Activated naive CD4-positive, alpha-beta T cell treated with anti-CD3 and anti-CD28 coated beads, Interleukin-2, amount 10 ng/mL, durations not matched to agents 7 days and 5 days (primary cell): ENCODE results near the gene SAC3D1.

Experiments used
- CTCF ChIA-PET: fragments of 350-600 bp; sonication (Branson Sonifier 250); formaldehyde crosslinking; loops from one replicate; lab custom pipeline; 2021; ENCODE audit warnings: antibody characterized with exemption; lab: Charles Lee
- DNase-seq: peaks from one replicate; pipeline ENCODE4 v3.0.0-alpha.2; 2020
- H3K27ac Mint-ChIP-seq: one replicate; pipeline ENCODE4 v1.8.0; 2021; ENCODE audit warnings: mild to moderate bottlenecking, moderate library complexity, mixed read lengths
- H3K27me3 Mint-ChIP-seq: one replicate; pipeline ENCODE4 v1.8.0; 2021; ENCODE audit warnings: mild to moderate bottlenecking, mixed read lengths
- H3K36me3 Mint-ChIP-seq: one replicate; pipeline ENCODE4 v1.8.0; 2021; ENCODE audit warnings: mixed read lengths
- H3K4me1 Mint-ChIP-seq: one replicate; pipeline ENCODE4 v1.8.0; 2021; ENCODE audit warnings: mixed read lengths
- H3K4me3 Mint-ChIP-seq: one replicate; pipeline ENCODE4 v1.8.0; 2021; ENCODE audit warnings: mild to moderate bottlenecking, moderate library complexity, mixed read lengths
- H3K9me3 Mint-ChIP-seq: one replicate; pipeline ENCODE4 v1.8.0; 2021; ENCODE audit warnings: mixed read lengths

Gene SAC3D1

DNA sequence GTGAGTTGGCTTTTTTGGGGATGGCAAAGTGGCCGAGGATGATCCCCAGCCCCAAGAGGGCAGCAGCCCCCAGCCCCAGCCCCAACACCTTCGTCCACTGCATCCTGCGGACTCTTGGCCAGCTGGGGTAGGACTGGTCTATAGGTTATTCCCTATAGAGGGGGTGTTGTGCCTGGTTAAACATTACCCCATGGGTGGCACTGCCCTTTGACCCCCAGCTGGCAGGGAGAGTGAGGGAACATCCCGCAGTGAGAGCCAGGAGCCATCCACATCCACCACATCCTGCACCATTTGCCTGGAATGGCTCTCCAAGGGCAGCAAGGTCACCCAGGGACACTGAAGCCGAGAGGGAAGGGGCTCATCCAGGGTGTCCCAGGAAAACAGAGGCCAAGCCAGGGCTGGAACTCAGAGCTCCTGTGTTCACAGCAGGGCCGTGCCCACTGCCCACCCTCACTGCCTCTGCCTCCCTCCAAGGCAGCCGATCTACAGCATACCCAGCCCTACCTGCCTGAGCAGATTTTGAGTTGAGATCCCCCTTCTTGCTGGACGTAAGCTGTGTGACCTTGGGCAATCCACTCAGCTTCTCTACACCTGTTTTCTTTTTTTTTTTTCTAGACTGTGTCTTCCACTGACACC lies 17.5 kb downstream of the SAC3D1 start, which contains the start of gene NAALADL1:
NAALADL1 (minus strand) TSS at position 135 of the 636 bp plus-strand sequence; CDS start at position 103, 32 bp downstream.
- Mint-ChIP-seq H3K4me3 (no peak within 1 kb of the TSS), H3K9me3 (no peaks in the 10 kb centered on the region), H3K27me3 (peaks cover 46% of the 10 kb centered on the region), H3K36me3 (no peaks in the 10 kb centered on the region), H3K4me1 (peaks cover 34% of the 10 kb centered on the region), H3K27ac (no peak within 1 kb of the TSS)
- DNase-seq: no peak
- CTCF ChIA-PET: no interaction called here

DNA sequence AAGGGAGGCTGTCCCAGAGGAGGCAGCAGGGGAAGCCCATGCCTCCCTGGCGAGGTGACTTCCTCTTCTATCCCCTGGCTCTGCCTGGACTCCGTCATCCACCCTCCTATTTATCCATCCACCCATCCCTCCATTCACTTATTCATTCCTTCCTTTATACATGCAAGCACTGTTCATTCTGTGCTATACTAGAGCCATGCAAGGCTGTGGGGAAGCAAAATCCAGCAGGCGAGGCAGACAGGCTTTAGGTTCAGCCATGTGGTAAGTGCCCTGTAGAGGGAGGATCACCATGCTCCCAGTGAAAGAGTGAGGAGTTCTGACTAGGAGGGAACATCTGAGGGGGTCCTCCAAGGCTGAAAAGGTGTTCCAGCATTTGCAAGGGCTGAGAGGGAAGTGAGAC lies 18.5 kb downstream of the SAC3D1 start:
- H3K27ac Mint-ChIP-seq: no peak overlapping the region
- peaks cover 36% of the 10 kb centered on the region for H3K27me3 Mint-ChIP-seq
- no peaks in the 10 kb centered on the region for H3K9me3 Mint-ChIP-seq
- H3K4me1 Mint-ChIP-seq: peaks cover 25% of the 10 kb centered on the region
- CTCF ChIA-PET: no interaction called here
- H3K4me3 Mint-ChIP-seq: no peak overlapping the region
- DNase-seq: no peak
- no peaks in the 10 kb centered on the region for H3K36me3 Mint-ChIP-seq

DNA sequence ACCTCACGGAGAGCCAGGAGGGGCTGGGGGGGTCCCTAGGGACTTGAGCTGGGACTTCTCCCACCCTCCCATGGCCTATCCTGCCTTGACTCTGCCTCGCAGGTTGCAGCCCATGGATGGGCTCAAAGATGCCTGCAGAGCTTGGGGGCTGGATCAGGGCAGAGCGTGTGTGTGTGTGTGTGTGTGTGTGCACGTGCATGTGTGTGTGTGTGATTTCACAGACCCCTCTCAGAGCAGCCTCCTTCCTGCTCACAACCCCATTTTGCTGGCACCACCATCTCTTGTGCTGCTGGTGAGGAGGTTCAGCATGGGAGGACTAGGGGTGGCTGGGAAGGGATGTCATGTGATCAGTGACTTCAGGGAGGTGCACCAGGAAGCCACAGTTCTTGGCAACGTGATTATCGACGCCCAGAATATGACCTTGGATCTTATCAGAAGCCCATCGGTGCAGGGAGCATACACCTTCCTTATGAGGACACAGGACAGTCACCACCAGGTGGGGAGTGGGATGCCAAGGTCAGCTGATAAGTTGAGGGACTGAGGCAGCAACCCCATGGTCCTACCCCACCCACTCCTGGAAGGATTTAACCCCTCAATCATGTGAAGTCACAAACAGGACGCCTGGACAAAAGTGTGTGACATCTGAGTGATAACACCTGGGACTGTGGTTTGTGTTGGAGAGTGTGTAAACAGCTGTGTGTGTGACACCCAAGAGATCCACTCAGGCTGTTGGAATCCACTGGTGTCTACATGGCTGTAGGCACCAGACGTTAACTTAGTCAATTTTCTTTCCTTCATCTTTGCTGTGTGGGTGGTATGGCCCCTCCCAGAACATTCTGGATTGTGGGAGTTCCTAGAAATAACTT lies 19.2 kb downstream of the SAC3D1 start:
- H3K4me1 Mint-ChIP-seq: peaks cover 21% of the 10 kb centered on the region
- CTCF ChIA-PET: no interaction called here
- peaks cover 33% of the 10 kb centered on the region for H3K27me3 Mint-ChIP-seq
- H3K36me3 Mint-ChIP-seq: no peaks in the 10 kb centered on the region
- no peak overlapping the region for H3K27ac Mint-ChIP-seq
- no peak overlapping the region for H3K4me3 Mint-ChIP-seq
- DNase-seq: no peak
- no peaks in the 10 kb centered on the region for H3K9me3 Mint-ChIP-seq

DNA sequence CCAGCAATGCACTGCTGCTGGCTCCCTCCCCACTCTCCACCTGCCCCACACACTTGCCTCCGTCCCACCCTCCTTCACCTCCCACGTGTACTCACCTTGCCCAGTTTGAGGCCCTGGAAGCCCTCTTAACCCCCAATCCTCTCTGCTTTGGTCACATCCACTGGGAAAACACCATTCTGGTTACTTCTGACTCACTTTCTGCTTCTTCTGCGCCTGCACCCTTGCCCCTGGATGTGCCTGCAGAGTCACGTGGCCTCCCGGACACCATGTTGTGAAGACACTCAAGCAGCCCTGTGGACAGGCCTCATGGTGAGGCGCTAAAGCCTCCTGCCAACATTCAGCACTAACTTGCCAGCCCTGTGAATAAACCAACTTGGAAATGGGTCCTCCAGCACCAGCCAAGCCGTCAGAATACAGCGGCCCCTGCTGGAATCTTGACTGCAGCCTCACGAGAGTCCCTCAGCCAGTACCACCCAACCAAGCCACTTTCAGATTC lies 20.0 kb downstream of the SAC3D1 start:
- Mint-ChIP-seq H3K27ac (peak overlapping the region; percentile 58), H3K36me3 (no peaks in the 10 kb centered on the region), H3K4me3 (no peak overlapping the region), H3K9me3 (no peaks in the 10 kb centered on the region), H3K27me3 (peaks cover 29% of the 10 kb centered on the region), H3K4me1 (peaks cover 16% of the 10 kb centered on the region)
- CTCF ChIA-PET: no interaction called here
- DNase-seq: peak; percentile 49

DNA sequence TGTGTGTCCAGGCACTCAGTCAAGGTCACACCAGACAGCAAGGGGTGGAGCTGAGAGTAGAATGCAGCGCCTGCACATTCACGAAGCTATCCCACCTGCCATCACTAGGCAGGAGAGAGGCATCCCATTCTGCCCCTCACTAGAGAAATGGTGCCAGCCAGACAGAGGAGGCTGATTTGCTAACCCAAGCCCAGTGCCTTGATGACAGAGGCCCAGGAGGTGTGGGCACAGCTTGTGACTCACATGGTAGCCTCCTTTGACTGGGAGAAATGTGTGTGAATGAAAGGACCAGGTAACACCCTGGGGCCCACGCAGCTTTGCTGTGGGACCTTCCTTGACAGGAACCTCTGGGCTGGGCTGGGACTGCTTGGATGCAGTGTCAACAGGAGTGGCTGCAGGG lies 22.5 kb downstream of the SAC3D1 start:
- Mint-ChIP-seq H3K27me3 (peaks cover 20% of the 10 kb centered on the region), H3K27ac (no peak overlapping the region), H3K4me1 (peaks cover 16% of the 10 kb centered on the region), H3K4me3 (no peak overlapping the region), H3K9me3 (no peaks in the 10 kb centered on the region), H3K36me3 (no peaks in the 10 kb centered on the region)
- no peak for DNase-seq
- CTCF ChIA-PET: interaction anchor here (1.0 to 2.0 kb wide), 2 partner anchors 50 to 251 kb away, joined by 3 to 6 read pairs; partner anchors contain the start of gene ARL2

DNA sequence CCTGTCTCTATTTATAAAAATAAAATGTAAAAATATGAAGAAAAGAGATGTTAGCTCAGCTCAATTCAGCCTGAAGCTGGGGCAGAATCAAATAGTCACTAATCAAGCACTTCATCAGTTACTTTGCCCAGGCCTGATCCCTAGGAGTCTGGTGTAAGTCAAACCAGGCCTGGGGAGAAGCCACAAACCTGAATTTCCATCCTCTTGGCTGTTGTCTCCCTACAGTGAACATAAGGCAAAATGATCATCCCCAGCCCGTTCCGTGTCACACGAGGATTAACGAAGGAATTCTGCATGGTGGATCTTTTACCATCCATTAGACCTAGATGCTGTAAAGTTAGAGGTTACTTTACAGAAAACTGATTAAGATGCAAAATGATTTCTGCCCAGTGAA lies 23.8 kb downstream of the SAC3D1 start:
- no peak overlapping the region for H3K4me3 Mint-ChIP-seq
- CTCF ChIA-PET: interaction anchor here (1.0 kb wide), 1 partner anchor 252 kb away, joined by 3 read pairs; no protein-coding TSS in a partner anchor
- no peak overlapping the region for H3K27ac Mint-ChIP-seq

DNA sequence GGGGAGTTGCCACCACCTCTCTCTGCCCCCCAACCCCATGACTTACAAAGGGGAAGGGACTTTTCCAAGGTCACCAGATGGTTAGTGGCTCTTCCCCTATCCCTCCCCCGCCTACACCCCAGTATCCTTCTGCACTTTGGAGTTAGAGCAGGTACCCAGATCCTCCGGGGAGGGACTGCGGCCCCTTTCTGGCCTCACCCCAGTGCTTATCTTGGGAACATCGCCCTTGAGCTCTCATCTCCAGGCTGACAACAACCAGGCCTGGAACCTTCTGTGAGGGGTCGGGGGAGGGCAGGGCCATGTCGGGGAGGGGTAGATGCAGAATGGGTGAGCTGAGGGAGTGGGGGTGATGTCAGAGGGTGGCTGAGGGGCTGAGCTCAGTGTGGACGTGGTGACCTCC lies 24.8 kb downstream of the SAC3D1 start:
- CTCF ChIA-PET: no interaction called here
- Mint-ChIP-seq H3K36me3 (no peaks in the 10 kb centered on the region), H3K27ac (no peak overlapping the region), H3K4me1 (peaks cover 5% of the 10 kb centered on the region), H3K27me3 (peaks cover 8% of the 10 kb centered on the region), H3K9me3 (no peaks in the 10 kb centered on the region), H3K4me3 (no peak overlapping the region)
- no peak for DNase-seq

More for the DNA sequence above, 23.8 kb downstream of the SAC3D1 start:
- Mint-ChIP-seq H3K4me1 (peaks cover 14% of the 10 kb centered on the region), H3K36me3 (no peaks in the 10 kb centered on the region), H3K9me3 (no peaks in the 10 kb centered on the region), H3K27me3 (peaks cover 9% of the 10 kb centered on the region)
- no peak for DNase-seq

DNA sequence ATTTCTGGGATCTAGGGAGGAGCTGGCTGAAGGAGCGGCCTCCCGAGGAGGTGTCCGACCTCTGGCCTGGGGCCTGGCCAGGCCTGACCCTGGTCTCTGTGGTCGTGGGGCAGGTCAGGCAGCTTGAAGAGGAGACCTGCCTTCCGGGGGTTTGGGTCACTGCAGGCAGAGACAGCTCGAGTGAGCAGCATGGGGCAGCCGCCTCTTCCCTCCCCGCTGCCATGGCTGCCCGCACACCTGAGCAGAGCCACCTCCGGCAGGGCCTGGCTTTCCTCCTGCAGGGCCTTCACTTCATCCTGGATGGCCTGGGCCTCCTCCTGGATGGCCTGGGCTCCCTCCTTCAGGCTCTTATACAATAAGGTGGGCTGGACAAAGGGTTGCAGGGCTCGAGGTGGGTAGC lies 25.3 kb downstream of the SAC3D1 start:
- Mint-ChIP-seq H3K4me3 (no peak overlapping the region), H3K4me1 (peaks cover under 1% of the 10 kb centered on the region), H3K27ac (no peak overlapping the region), H3K36me3 (no peaks in the 10 kb centered on the region), H3K9me3 (no peaks in the 10 kb centered on the region), H3K27me3 (peaks cover 3% of the 10 kb centered on the region)
- no peak for DNase-seq
- CTCF ChIA-PET: no interaction called here

DNA sequence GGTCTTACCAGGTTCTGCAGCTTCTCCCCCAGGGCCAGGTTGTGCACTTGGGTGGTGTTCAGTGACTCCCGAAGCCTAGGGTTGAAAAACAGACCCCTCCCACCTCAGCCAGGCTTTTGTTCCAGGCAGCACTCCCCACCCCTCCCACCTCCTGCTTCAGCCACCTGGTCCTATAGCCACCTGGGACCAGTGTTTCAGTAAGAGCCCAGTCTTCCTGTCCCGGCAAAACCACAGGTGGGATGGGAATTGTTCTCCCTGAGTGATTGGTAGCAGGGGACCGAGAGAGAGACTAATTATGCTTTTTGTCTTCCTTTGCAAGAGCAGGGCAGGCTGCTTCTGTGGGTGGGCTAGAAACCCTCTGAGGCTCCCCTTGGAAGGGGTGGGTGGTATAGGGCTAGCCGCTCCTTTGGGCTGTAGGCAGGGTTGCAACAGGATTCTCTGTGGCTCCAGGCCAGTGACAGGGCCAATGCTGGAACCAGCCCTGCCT lies 25.8 kb downstream of the SAC3D1 start:
- H3K4me3 Mint-ChIP-seq: no peak overlapping the region
- CTCF ChIA-PET: no interaction called here
- DNase-seq: no peak
- no peaks in the 10 kb centered on the region for H3K9me3 Mint-ChIP-seq
- H3K36me3 Mint-ChIP-seq: no peaks in the 10 kb centered on the region
- no peak overlapping the region for H3K27ac Mint-ChIP-seq
- H3K4me1 Mint-ChIP-seq: no peaks in the 10 kb centered on the region
- peaks cover 3% of the 10 kb centered on the region for H3K27me3 Mint-ChIP-seq

DNA sequence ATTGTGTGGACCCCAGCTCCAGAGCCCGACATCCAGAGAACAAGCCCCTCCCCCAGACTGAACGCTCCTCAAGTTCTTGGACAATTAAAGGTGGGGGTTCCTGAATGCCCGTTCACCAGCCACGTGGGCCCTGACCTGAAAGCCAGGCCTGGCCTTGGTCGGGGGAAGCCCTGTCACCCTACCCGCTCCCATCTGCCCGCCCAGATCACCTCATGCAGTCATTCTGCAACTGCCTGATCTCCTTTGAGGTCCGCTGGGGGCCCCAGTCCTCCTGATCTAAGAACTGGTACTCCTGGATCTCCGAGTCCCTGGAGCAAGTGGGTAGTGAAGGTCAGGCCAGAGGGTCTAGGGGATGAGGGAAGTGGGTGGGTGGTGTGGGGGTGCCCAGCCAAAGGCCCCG lies 26.4 kb downstream of the SAC3D1 start:
- Mint-ChIP-seq H3K9me3 (no peaks in the 10 kb centered on the region), H3K4me3 (no peak overlapping the region), H3K36me3 (no peaks in the 10 kb centered on the region), H3K27ac (no peak overlapping the region), H3K27me3 (peaks cover 3% of the 10 kb centered on the region), H3K4me1 (no peaks in the 10 kb centered on the region)
- no peak for DNase-seq
- CTCF ChIA-PET: no interaction called here

DNA sequence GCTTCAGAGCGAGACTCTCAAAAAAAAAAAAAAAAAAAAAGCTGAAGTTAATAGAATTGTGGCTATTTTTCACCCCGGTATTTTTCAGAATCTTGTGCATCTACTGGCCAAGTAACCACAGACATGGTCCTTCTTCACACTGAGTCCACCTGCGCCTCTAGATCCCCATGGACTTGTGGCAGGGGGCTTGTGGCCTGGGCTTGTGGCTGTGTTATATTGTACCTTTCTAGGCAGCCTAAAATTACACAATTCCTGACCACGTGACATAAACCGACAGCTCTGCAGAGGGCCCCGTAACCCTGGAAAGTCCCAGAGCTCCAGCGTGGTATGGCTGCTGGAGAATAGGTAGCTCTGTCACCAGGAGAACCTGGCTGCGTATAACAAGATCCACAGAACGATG lies 28.2 kb downstream of the SAC3D1 start:
- no peaks in the 10 kb centered on the region for H3K27me3 Mint-ChIP-seq
- H3K36me3 Mint-ChIP-seq: no peaks in the 10 kb centered on the region

DNA sequence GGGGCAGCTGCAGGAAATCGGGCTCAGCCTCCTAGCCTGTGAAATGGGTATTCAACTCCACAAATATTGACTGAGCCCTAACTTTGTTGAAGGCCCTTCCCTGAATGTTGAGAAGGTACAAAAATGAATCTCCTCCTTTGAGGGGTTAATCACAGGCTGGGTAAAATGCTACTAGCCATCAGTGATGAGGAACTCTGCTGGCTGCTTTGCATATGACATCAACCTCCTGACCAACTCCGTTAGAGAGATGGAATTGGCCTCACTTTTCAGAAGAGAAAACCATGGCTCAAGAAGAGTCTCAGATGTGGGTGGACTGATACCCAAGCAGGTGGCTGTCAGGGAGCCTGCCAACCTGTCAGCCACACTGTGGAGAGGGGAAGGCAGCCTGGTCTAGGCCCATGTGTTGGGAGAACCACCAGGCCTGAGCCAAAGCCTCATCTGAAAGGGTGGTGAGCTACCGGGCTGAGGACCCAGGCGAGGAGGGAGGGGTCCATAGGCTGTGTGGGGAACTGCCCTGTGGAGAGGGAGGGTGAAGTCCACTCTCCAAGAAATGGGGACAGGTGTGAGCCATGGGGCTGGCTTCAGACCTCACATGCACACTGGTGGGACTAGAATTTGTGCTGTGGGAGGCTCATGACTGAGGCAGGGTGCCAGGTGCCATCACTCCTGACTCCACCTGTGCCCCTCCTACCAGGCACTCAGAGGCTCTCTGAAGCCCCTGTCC lies 31.1 kb downstream of the SAC3D1 start:
- DNase-seq: no peak
- CTCF ChIA-PET: interaction anchor here (0.6 kb wide), 1 partner anchor 31 kb away, joined by 3 read pairs; the partner anchor contains the start of gene SAC3D1

More for the DNA sequence above, 28.2 kb downstream of the SAC3D1 start:
- Mint-ChIP-seq H3K4me3 (no peak overlapping the region), H3K9me3 (no peaks in the 10 kb centered on the region), H3K4me1 (no peaks in the 10 kb centered on the region), H3K27ac (no peak overlapping the region)
- no peak for DNase-seq
- CTCF ChIA-PET: interaction anchor here (0.6 to 1.5 kb wide), 2 partner anchors 28 to 55 kb away, joined by 3 to 4 read pairs; partner anchors contain the start of genes ARL2 and SAC3D1

DNA sequence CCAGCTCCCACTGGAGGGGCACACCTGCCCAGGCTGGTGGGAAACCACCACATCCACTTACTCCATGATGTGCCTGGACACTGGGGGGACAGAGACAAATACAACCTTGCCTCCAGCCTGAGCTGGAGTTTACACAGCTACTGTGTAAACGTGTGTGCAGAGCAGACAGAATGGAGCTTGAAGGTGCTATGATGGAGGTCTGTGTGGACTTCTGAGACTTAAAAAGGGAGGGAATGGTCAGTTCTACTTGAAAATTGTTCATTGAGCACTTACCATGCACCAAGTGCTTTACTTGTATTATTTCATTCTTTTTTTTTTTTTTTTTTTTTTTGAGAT lies 31.6 kb downstream of the SAC3D1 start:
- H3K27me3 Mint-ChIP-seq: no peaks in the 10 kb centered on the region

More for the DNA sequence above, 31.1 kb downstream of the SAC3D1 start:
- Mint-ChIP-seq H3K27me3 (no peaks in the 10 kb centered on the region), H3K36me3 (peaks cover 11% of the 10 kb centered on the region), H3K4me3 (no peak overlapping the region), H3K4me1 (no peaks in the 10 kb centered on the region), H3K27ac (no peak overlapping the region), H3K9me3 (no peaks in the 10 kb centered on the region)

DNA sequence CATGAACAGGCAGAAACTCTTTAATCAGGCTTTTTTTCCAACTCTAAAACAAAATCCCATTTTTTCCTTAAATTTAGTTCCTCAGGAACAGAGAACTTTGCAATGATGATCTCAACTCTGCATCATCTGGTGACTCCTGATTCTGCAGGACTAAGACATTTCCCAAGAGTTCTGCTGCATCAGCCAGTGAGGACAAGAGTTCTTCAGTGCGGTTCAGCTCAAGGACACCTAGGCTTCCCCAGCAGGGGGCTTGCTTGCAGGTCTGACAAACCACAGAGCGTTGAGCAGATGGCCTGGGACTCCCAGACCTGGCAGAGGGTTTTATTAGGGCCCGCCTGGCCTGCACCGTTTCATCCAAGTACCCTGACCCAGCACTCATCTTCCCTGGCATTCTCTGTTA lies 36.4 kb downstream of the SAC3D1 start:
- H3K9me3 Mint-ChIP-seq: no peaks in the 10 kb centered on the region
- H3K36me3 Mint-ChIP-seq: peaks cover 49% of the 10 kb centered on the region
- CTCF ChIA-PET: interaction anchor here (1.4 to 2.0 kb wide), 4 partner anchors 28 to 230 kb away, joined by 4 to 6 read pairs (median 4); no protein-coding TSS in a partner anchor
- no peaks in the 10 kb centered on the region for H3K27me3 Mint-ChIP-seq
- peak overlapping the region; percentile 67 for H3K27ac Mint-ChIP-seq
- H3K4me1 Mint-ChIP-seq: peaks cover 43% of the 10 kb centered on the region
- DNase-seq: no peak
- H3K4me3 Mint-ChIP-seq: no peak overlapping the region

More for the DNA sequence above, 31.6 kb downstream of the SAC3D1 start:
- Mint-ChIP-seq H3K4me3 (no peak overlapping the region), H3K4me1 (peaks cover 2% of the 10 kb centered on the region), H3K36me3 (peaks cover 16% of the 10 kb centered on the region), H3K9me3 (no peaks in the 10 kb centered on the region), H3K27ac (no peak overlapping the region)
- no peak for DNase-seq
- CTCF ChIA-PET: interaction anchor here (0.8 kb wide), 1 partner anchor 9 kb away, joined by 3 read pairs; no protein-coding TSS in a partner anchor
